Hematopoietic multipotent progenitor cell treated with erythropoietin and hydrocortisone succinate and interleukin-3 and kit ligand, for 8 days (in vitro differentiated cells): ENCODE results near the gene AMDHD1.
A peak's percentile ranks its signal among the peaks of the same experiment; 100 is the strongest.
"Not testable (repeated sequence)": the region's sequence is repeated elsewhere in the genome, so short reads cannot be mapped to it uniquely, and the experiment has no call there.

Experiments used
- DNase-seq: peaks from one replicate; pipeline ENCODE4 v3.0.0-alpha.2; 2015

The AMDHD1 gene

DNA sequence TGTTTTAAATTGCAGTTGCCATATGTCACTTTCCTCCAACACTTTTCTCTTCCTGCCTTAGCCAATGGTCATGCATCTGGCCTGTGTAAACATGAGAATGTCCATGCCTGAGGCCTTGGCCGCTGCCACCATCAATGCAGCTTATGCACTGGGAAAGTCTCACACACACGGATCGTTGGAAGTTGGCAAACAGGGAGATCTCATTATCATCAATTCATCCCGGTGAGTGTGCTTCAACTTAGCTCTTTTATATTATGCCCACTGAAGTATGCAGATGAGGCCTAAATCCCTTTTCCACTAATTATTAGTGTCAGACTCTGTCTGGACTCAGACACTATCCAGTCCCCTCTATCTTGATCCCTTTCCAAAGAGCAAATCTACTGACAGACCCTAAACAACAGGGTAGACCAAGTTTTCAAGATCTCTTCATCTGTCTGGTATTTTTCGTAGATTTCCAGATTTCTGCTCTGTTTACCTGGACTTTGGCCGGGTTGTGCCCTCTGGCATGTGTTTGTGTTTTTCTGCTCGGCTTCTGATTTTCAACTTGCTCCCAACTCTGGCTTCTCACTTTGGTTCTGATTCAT lies 23.2 kb downstream of the AMDHD1 start:
- no peak for DNase-seq

DNA sequence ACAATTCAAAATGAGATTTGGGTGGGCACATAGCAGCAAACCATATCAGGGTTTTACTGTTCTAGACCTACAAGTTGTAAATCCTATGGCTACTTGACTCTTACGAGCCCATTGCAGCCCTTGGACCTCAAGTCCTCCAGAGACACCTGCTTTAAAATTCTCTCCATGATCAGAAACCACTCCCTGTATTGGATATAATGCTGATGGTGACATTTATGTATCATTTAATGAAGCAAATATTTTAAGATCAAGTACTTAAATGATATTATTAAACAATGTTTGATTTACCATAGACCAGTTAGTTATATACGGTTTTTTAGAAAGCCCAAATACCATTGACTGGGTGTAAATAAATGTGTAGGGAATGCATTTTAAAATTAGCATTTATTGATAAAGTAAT lies 24.2 kb downstream of the AMDHD1 start:
- DNase-seq, result no peak

DNA sequence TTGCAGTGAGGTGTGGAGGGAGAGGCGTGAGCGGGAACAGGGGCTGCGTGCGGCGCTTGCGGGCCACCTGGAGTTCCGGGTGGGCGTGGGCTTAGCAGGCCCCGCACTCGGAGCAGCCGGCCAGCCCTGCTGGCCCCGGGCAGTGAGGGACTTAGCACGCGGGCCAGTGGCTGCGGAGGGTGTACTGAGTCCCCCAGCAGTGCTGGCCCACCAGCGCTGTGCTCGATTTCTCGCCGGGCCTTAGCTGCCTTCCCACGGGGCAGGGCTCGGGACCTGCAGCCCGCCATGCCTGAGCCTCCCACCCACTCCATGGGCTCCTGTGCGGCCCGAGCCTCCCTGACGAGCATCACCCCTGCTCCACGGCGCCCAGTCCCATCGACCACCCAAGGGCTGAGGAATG lies 26.0 kb downstream of the AMDHD1 start:
- not testable (repeated sequence) for DNase-seq

GRCh38 chr12:95970905-95971304 lies 27.8 kb downstream of the AMDHD1 start:
- DNase-seq, result no peak

GRCh38 chr12:95972832-95973456 lies 29.8 kb downstream of the AMDHD1 start:
- no peak for DNase-seq

DNA sequence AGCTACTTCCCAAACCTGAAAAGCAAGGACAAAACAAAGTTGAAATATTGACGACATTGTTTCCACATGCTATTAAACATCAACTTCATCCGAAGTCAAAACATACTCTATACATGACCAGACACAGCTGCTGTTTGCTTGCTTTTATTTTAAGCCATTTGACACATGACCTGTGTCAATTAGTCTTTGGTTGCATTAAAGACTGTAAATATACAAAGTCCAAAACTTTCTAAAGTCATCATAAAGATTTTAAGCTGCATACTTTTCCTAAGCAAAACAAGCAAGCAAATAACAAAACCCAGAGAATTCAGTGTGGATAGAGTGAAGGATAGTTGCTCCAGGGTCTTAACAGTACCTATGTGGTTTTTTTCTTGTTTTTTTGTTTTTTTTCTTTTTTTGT lies 31.2 kb downstream of the AMDHD1 start:
- DNase-seq, result no peak

GRCh38 chr12:95975491-95975890 lies 32.4 kb downstream of the AMDHD1 start:
- no peak for DNase-seq

GRCh38 chr12:95976416-95976832 lies 33.3 kb downstream of the AMDHD1 start:
- DNase-seq, result no peak

DNA sequence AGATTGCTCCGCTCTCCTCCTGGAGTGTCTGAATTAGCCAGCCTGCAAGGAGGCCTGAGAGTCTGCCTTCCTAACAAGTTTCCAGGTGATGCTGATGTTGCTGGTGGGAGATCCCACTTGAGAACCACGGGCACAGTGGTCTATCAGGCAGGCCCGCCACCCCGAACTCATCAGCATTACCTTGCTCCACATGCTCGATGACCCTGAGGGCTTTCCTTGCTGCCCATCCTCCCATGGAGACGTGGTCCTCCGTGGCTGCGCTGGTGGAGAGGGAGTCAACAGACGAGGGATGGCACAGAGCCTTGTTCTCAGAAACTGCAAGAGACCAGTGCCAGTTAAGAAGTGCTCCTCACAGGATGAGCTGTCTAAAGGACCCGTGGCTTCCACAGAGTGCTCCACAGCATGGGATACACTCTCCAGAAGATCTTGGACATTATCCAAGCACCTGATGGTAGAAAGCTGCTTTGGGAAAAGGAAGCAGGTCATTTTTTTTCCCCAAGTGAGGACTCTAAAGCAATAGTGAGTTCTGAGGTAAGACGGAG lies 34.7 kb downstream of the AMDHD1 start:
- DNase-seq, result no peak

DNA sequence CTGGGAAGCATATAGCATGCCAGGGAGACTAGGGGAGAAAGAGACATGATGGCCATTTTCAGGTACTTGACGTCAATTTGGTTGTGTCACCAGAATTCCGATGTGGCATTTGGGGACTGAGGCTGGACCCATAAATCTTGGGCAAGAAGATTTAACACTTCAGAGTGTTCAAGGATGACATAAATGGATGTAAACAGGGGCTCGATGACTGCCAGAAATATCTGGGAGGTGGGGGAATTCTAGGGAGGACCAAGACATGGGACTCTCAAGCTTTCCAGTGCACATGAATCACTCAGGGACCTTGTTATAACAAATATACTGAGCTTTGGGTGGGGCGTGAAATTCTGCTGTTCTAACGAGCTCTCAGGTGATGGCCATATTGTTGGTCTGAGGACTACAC lies 35.2 kb downstream of the AMDHD1 start:
- no peak for DNase-seq

- DNase-seq, result peak; percentile 38
Measured at GRCh38 chr12:95978774-95979173, 35.6 kb downstream of the AMDHD1 start.

- no peak for DNase-seq
Measured at GRCh38 chr12:95980437-95980836, 37.3 kb downstream of the AMDHD1 start.

- DNase-seq, result no peak
Measured at GRCh38 chr12:95982602-95983001, 39.5 kb downstream of the AMDHD1 start.

- no peak for DNase-seq
Measured at GRCh38 chr12:95984682-95985081, 41.6 kb downstream of the AMDHD1 start.

DNA sequence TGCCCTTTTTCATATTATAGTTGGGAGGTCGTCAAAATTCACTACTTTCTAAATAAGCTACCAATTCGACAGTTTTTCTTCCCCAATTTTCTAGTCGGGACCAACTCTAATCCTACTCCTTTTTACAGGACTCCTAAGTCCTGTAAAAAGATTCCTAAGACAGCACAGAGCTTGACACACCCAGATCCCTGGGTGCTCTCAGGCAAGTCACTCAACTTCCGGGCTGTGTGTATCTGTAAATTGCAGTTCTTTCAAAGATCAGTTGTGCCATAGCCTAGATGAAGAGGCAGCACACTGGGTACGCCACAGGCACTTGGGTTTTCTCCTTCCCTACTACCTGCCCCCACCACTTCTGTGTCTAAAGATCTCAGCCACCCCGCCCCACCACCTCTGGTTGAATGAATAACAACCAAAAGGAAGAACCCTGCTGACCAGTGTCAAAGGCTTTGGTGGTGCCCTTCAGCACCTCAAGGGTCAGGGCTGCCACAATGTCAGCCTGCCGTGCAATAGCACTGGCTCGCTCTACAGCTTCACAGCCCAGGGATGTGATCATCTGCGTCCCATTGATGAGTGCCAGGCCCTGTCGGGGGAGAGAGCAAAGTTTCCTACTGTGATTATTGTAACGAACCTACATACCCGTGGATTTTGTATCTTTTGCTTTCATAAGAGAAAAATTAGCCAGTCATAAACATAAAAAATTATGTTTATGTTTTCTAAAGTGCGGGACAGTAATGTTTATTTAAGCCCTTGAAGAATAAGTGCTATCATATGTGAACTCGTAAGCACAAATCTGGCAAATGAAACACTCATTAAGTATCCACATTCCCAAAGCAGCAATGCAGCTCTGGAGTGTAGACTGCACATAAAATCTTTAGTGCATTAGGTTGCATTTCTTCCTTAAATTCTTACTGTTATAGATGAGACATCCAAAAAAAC lies 43.8 kb downstream of the AMDHD1 start:
- no peak for DNase-seq

DNA sequence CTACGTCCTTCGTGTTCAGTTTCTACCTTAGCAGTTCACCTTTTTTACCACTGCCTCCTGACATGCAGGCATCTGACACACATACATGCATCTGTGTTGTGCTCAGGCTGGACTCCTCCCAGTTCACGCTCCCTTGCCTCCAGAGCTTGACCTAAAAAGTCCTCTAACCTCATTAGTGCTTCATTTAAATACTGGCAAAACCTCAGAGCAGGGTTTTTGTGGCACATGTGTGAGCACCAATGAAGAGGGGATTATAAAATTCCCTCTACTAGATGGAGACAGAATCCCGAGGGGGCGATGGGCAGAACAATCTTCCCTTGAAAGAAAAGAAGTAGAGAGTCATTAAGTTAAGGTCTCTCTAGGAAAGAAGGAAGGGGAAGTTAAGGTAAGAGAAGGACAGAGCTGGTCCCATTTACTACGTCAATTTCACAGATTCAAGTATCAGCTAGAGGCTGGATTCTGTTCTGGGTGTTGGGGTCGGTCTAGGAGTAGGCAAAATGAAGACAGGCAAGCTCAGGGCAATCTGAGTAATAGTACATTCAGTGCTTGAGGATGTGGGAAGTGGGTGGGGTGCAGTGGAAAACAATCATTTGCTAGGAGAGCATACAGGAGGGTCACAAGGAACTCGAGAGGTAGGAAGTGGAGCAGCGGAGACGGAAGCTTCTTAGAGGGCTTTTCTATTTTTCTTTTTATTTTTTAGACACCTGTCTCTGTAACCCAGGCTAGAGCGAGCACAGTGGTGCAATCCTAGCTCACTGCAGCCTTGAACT lies 45.6 kb downstream of the AMDHD1 start:
- no peak for DNase-seq

- no peak for DNase-seq
Measured at GRCh38 chr12:95989504-95990123, 46.5 kb downstream of the AMDHD1 start.

GRCh38 chr12:95990136-95990535 lies 47.0 kb downstream of the AMDHD1 start:
- no peak for DNase-seq

DNA sequence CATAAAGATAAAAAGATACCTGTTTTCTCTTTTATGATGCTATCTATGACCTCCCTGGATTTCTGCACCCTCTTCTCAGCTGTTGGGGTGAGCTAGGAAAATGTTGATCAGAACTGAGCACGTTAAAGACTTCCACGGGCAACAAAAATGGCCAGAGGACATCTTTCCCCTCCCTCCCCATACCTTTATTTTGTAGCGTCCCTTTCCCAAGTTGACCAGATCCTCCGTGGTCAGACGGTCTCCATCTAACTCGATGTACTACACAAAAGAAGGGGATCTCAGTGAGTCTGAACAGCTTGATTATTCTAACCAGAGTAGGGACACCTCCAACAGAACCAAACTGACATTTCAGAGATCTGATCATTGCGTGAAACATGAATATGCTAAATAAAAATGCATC lies 50.8 kb downstream of the AMDHD1 start:
- DNase-seq, result no peak

DNA sequence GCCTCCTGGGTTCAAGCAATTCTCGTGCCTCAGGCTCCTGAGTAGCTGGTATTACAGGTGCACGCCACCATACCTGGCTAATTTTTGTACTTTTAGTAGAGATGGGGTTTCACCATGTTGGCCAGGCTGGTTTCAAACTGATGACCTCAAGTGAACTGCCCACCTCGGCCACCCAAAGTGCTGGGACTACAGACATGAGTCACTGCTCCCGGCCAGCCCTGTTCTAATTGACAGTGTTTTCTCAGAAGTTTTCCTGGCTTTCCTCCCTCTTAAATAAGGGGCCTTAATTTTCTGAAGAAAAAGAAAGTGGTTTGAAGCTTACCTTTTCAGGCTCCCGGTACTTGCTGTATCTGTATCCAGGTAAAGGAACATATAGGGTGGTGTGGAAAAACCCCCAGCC lies 51.3 kb downstream of the AMDHD1 start:
- DNase-seq, result no peak

GRCh38 chr12:95995238-95996031 lies 52.3 kb downstream of the AMDHD1 start:
- DNase-seq, result no peak
